GM23338 (cell line): ENCODE data around the gene SBK1. TPM values are rescaled to one million over a fixed set of nuclear protein-coding genes. Genes with fewer than 3 reads are reported as not detected.

ENCODE experiments used
- ATAC-seq: fragments of 200-7000 bp; cut with Tn5 transposase; 3 replicates; pipeline ENCODE4 v1.9.1; 2020
- DNase-seq: peaks from one replicate; pipeline ENCODE4 v3.0.0-alpha.2; 2015; ENCODE audit warnings: low spot score
- H2AFZ ChIP-seq: fragments of 200-600 bp; sonication (generic); 2 replicates; pipeline ENCODE4 v1.8.0; 2016; ENCODE audit warnings: antibody characterized with exemption, mild to moderate bottlenecking, moderate library complexity
- H3F3A ChIP-seq: fragments of 200-600 bp; sonication (generic); replicated peaks from 2 replicates; pipeline ENCODE4 v1.8.0; 2017; ENCODE audit warnings: antibody characterized with exemption, mixed run types, low read depth
- H3K27ac ChIP-seq: fragments of 200-600 bp; sonication (generic); 2 replicates; pipeline ENCODE4 v1.6.1; 2016; ENCODE audit warnings: low read depth
- H3K27me3 ChIP-seq: fragments of 200-600 bp; sonication (generic); 2 replicates; pipeline ENCODE4 v1.8.0; 2016; ENCODE audit warnings: mild to moderate bottlenecking, mixed run types, moderate library complexity; ENCODE audit not compliant: insufficient read depth
- H3K36me3 ChIP-seq: fragments of 200-600 bp; sonication (generic); 2 replicates; pipeline ENCODE4 v1.8.0; 2016; ENCODE audit warnings: mild to moderate bottlenecking; ENCODE audit not compliant: insufficient read depth
- H3K4me1 ChIP-seq: fragments of 200-600 bp; sonication (generic); 2 replicates; pipeline ENCODE4 v1.8.0; 2016; ENCODE audit warnings: mild to moderate bottlenecking, moderate library complexity; ENCODE audit not compliant: insufficient read depth
- H3K4me2 ChIP-seq: fragments of 200-600 bp; sonication (generic); 2 replicates; pipeline ENCODE4 v1.7.1; 2017; ENCODE audit warnings: mixed run types
- H3K4me3 ChIP-seq: fragments of 200-600 bp; sonication (generic); 2 replicates; pipeline ENCODE4 v1.6.1; 2016; ENCODE audit warnings: mixed run types
- H3K79me2 ChIP-seq: fragments of 200-600 bp; sonication (generic); replicated peaks from 2 replicates; pipeline ENCODE4 v1.8.0; 2017; ENCODE audit warnings: mild to moderate bottlenecking; ENCODE audit not compliant: insufficient read depth
- H3K9me2 ChIP-seq: fragments of 200-600 bp; sonication (generic); 2 replicates; pipeline ENCODE4 v1.8.0; 2017; ENCODE audit not compliant: insufficient read depth
- H4K20me1 ChIP-seq: fragments of 200-600 bp; sonication (generic); replicated peaks from 2 replicates; pipeline ENCODE4 v1.8.0; 2017; ENCODE audit warnings: mild to moderate bottlenecking; ENCODE audit not compliant: insufficient read depth
- H3K27ac Mint-ChIP-seq: 2 replicates; pipeline ENCODE4 v1.8.0; 2020; ENCODE audit warnings: inconsistent platforms, mild to moderate bottlenecking, moderate library complexity, mixed read lengths
- H3K27me3 Mint-ChIP-seq: 3 replicates; pipeline ENCODE4 v1.8.0; 2022; ENCODE audit warnings: low read depth, mild to moderate bottlenecking, moderate library complexity, mixed read lengths, inconsistent platforms; ENCODE audit not compliant: insufficient read depth, poor library complexity
- H3K36me3 Mint-ChIP-seq: 3 replicates; pipeline ENCODE4 v1.8.0; 2021; ENCODE audit warnings: low read depth, mild to moderate bottlenecking, inconsistent platforms, moderate library complexity, mixed read lengths
- H3K4me1 Mint-ChIP-seq: 3 replicates; pipeline ENCODE4 v1.8.0; 2020; ENCODE audit warnings: mild to moderate bottlenecking, inconsistent platforms, mixed read lengths
- H3K4me3 Mint-ChIP-seq: 3 replicates; pipeline ENCODE4 v1.8.0; 2021; ENCODE audit warnings: moderate library complexity, mild to moderate bottlenecking, inconsistent platforms, mixed read lengths
- H3K9me3 Mint-ChIP-seq: 3 replicates; pipeline ENCODE4 v1.8.0; 2020; ENCODE audit warnings: moderate library complexity, mild to moderate bottlenecking, inconsistent platforms, mixed read lengths
- EZH2phosphoT487 ChIP-seq: fragments of 200-600 bp; sonication (generic); IDR thresholded peaks from one replicate; pipeline ENCODE4 v1.8.1; 2018; ENCODE audit warnings: antibody characterized with exemption; ENCODE audit not compliant: unreplicated experiment
- NANOG ChIP-seq: IDR thresholded peaks from 2 replicates; pipeline ENCODE4 v1.6.1; 2016; ENCODE audit warnings: antibody characterized with exemption, borderline replicate concordance
- ZNF114 ChIP-seq: fragments of 250-450 bp; sonication (Bioruptor Pico); IDR thresholded peaks from 2 replicates; pipeline ENCODE4 v1.5.0; 2020; ENCODE audit warnings: mild to moderate bottlenecking, moderate library complexity
- ZNF462 ChIP-seq: fragments of 250-450 bp; sonication (Bioruptor Pico); IDR thresholded peaks from 2 replicates; pipeline ENCODE4 v1.5.0; 2020; ENCODE audit warnings: mild to moderate bottlenecking, moderate library complexity
- polyA plus RNA-seq: library from polyadenylated mRNA; unstranded; fragments of >200 nt; fragmentation: Nextera tagmentation; extraction: Ambion mirVana; gene quantifications from 2 replicates; pipeline ENCODE4 v1.2.1, GENCODE V29; 2016
- total RNA-seq: library from RNA; depleted of rRNA; stranded (reverse); fragments of >200 nt; shearing (Covaris generic); gene quantifications from 2 replicates; pipeline ENCODE4 v1.2.3, GENCODE V29; 2014

SBK1 gene
- total and polyA plus RNA-seq, 2 experiments from 2014 or later, result 23.9 to 68.1 TPM

DNA sequence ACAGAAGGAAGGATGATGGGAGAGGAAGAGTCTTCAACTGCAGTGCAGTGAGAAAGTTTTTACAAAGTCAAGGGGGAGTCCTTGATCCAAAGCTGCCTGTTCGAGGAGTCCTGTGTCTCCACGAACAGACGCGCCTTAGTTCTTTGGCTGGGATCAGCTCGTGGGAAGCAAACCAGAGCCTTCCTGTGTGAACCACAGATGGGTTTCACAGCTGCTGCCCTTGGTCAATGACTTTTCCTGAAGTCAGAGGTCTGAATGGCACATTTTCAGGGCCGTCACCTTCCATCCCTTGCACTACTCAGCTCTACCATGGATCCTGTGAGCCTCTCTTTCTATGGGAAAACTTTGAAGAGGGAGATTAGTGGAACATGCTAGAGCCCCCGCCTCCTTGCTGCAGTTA lies 4.2 kb upstream of the SBK1 start (continued):
- no peak for TF ChIP-seq ZNF462 (CRISPR knock-in tag)
- TF ChIP-seq NANOG, result no peak

- no peaks in the 10 kb centered on the region for H3K9me2 ChIP-seq
- TF ChIP-seq EZH2phosphoT487, result no peak
- no peak for TF ChIP-seq ZNF114 (CRISPR knock-in tag)
- H2AFZ ChIP-seq, result no peak overlapping the region
- no peaks in the 10 kb centered on the region; the same call in 1 of the 2 replicates for H4K20me1 ChIP-seq
- Mint-ChIP-seq H3K4me1 (peaks cover 20% of the 10 kb centered on the region), H3K36me3 (peaks cover 19% of the 10 kb centered on the region), H3K9me3 (no peaks in the 10 kb centered on the region), H3K27ac (no peak overlapping the region; the same call in 1 of the 2 replicates), H3K4me3 (no peak overlapping the region; the same call in 2 of the 3 replicates), H3K27me3 (peaks cover 21% of the 10 kb centered on the region)
- H3K27me3 ChIP-seq, result no peaks in the 10 kb centered on the region
- H3K4me1 ChIP-seq, result peaks cover 21% of the 10 kb centered on the region
- no peak for DNase-seq
- ATAC-seq, result no peak
- peaks cover 40% of the 10 kb centered on the region for H3K79me2 ChIP-seq
- H3K36me3 ChIP-seq, result no peaks in the 10 kb centered on the region; the same call in 1 of the 2 replicates
- H3F3A ChIP-seq, result peaks cover 9% of the 10 kb centered on the region; the same call in 1 of the 2 replicates
- no peak overlapping the region for H3K4me2 ChIP-seq
- no peak overlapping the region; the same call in 1 of the 2 replicates for H3K27ac ChIP-seq
- H3K4me3 ChIP-seq, result no peak overlapping the region
Measured at GRCh38 chr16:28289048-28289447, 3.3 kb upstream of the SBK1 start.
